Transverse colon (tissue), 4 donors: ENCODE data around the gene SLC6A18. TPM values are rescaled to one million over a fixed set of nuclear protein-coding genes. Genes with fewer than 3 reads are reported as not detected.

Source experiments
- DNase-seq: peaks from one replicate; pipeline ENCODE4 v3.0.0-alpha.2; 2019
- H3K27ac ChIP-seq, 4 donors: fragments of 200-600 bp; sonication (generic); 2 replicates each; pipeline ENCODE4 v1.5.1; 2016 to 2018; ENCODE audit warnings: inconsistent platforms in 4 of 4
- H3K27me3 ChIP-seq: fragments of 200-600 bp; sonication (generic); 2 replicates; pipeline ENCODE4 v1.5.1; 2017; ENCODE audit warnings: inconsistent platforms
- H3K36me3 ChIP-seq, 4 donors: fragments of 200-600 bp; sonication (generic); 2 replicates each; pipeline ENCODE4 v1.5.1; 2017 to 2019; ENCODE audit warnings: inconsistent platforms in 4 of 4
- H3K4me1 ChIP-seq, 4 donors: fragments of 200-600 bp; sonication (generic); 2 replicates each; pipeline ENCODE4 v1.5.1; 2017 to 2020; ENCODE audit warnings: inconsistent platforms in 4 of 4
- H3K4me3 ChIP-seq, 4 donors: fragments of 200-600 bp; sonication (generic); 1 replicate in 1 of 4; 2 replicates in 3 of 4; pipeline versions ENCODE4 v1.5.1 to v1.6.1; 2017 to 2019; ENCODE audit warnings: inconsistent platforms in 4 of 4
- H3K9me3 ChIP-seq, 2 donors: fragments of 200-600 bp; sonication (generic); 2 replicates each; pipeline ENCODE4 v1.5.1; 2017 to 2019; ENCODE audit warnings: inconsistent platforms in 2 of 2
- EP300 ChIP-seq: sonication (generic); formaldehyde crosslinking; IDR thresholded peaks from one replicate; pipeline ENCODE4 v1.6.1; 2017; ENCODE audit warnings: antibody characterized with exemption, low read depth
- POLR2A ChIP-seq: fragments of 450-650 bp; IDR thresholded peaks from one replicate; pipeline ENCODE4 v1.6.1; 2016; ENCODE audit warnings: antibody characterized with exemption, mild to moderate bottlenecking, moderate library complexity
- POLR2AphosphoS5 ChIP-seq, 3 donors: sonication (generic); formaldehyde crosslinking; IDR thresholded peaks; one replicate each; pipeline ENCODE4 v1.6.1; 2016; ENCODE audit warnings: antibody characterized with exemption in 3 of 3
- WGBS, 2 donors: methylation state at CpG; one replicate each; pipeline ENCODE4 v1.1.5; 2018; ENCODE audit warnings: low coverage in 1 of 2; 5-methylcytosine and 5-hydroxymethylcytosine counted together
- in situ Hi-C, 4 donors: fragments of 200-750 bp; cut with MboI; loops; one replicate each; pipeline versions ENCODE4 v1.15.0 to v1.15.1; 2017; ENCODE audit warnings: low sequenced_read_pairs in 3 of 4, low pct_ligation_motif_present in 1 of 4, low pct_unique_long_range_greater_than_20kb in 1 of 4
- intact Hi-C: fragments of 100-400 bp; cut with DNase I; formaldehyde crosslinking; loops from one replicate; pipeline ENCODE4 v1.15.1; 2023; ENCODE audit warnings: low total_unique reads
- total RNA-seq, 4 donors: library from RNA; depleted of rRNA; stranded (reverse); fragments of >200 nt; gene quantifications; one replicate each; pipeline ENCODE4 v1.1.0, GENCODE V29; 2016
- TF ChIP-seq, protein P1 (sequence below), 5 experiments: fragments of 200-600 bp in 3 of 5; fragments of 450-650 bp in 2 of 5; sonication (generic) in 3 of 5; IDR thresholded peaks; 1 replicate in 2 of 5; 2 replicates in 3 of 5; pipeline ENCODE4 v1.5.1; 2016 to 2017; ENCODE audit warnings: antibody characterized with exemption in 5 of 5, inconsistent platforms in 3 of 5, mild to moderate bottlenecking in 2 of 5, moderate library complexity in 1 of 5

SLC6A18 gene
- total RNA-seq, 4 donors from 2014 or later, result not detected

DNA sequence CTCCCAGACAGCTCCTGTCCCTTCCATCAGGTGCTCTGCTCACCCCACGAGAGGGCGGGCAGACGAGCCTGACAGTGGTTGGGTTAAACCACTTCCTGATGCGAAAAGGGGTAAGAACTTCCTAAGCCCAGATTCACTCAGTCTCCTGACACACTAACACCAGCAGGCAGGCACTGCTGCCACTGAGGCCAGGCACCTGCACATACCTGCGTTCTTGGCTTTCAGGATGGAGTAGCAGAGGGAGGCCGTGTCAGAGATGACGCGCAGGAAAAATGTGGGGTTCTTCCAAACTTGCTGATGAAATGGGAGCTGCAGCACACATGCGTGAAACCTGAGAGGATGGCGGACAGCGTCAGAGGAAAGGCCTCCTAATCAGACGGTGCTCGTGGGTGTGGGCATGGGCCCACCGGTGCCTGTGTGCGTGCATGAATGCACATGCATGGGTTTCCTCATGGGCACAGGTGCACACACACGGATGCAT, 29.9 kb downstream of the SLC6A18 start:
- intact Hi-C loops, result no loop called here
- DNase-seq, result no peak
- H3K4me3 ChIP-seq, result no peak overlapping the region
- no peak overlapping the region for H3K27ac ChIP-seq
- peaks cover 0 to 7% (median 2%) of the 10 kb centered on the region in 4 donors for H3K4me1 ChIP-seq
- 65 to 78% methylated on average over 8 to 15 of the region's 16 CpGs for WGBS, 2 donors
- no peaks in the 10 kb centered on the region for H3K27me3 ChIP-seq
- TF ChIP-seq, protein P1, sequence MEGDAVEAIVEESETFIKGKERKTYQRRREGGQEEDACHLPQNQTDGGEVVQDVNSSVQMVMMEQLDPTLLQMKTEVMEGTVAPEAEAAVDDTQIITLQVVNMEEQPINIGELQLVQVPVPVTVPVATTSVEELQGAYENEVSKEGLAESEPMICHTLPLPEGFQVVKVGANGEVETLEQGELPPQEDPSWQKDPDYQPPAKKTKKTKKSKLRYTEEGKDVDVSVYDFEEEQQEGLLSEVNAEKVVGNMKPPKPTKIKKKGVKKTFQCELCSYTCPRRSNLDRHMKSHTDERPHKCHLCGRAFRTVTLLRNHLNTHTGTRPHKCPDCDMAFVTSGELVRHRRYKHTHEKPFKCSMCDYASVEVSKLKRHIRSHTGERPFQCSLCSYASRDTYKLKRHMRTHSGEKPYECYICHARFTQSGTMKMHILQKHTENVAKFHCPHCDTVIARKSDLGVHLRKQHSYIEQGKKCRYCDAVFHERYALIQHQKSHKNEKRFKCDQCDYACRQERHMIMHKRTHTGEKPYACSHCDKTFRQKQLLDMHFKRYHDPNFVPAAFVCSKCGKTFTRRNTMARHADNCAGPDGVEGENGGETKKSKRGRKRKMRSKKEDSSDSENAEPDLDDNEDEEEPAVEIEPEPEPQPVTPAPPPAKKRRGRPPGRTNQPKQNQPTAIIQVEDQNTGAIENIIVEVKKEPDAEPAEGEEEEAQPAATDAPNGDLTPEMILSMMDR (IDR thresholded peaks at IDR 0.05), result no peak
- no peak for TF ChIP-seq EP300
- in situ Hi-C loops, result no loop called here
- no peaks in the 10 kb centered on the region for H3K36me3 ChIP-seq
- no peaks in the 10 kb centered on the region for H3K9me3 ChIP-seq

DNA sequence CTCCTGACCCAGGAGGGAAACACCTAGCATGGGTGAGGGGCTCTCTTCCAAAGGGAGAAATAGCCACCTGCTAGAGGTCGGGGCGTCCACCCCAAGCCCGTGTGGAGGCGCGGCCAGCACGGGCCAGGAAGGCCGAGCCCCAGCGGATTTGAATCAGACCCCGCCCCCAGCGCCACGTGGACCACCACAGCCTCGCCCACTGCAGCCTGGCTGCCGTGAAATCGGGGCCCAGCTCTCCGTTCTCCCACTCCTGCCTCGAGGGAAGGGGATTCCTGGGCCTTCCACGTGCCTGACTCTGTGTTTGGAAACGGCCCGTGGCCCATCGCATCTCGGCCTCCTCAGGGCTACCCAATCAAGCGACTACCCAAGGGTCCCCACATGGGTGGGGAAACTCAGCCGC, 31.6 kb downstream of the SLC6A18 start:
- Histone ChIP-seq H3K4me3 (no peak overlapping the region), H3K27ac (no peak overlapping the region), H3K9me3 (no peaks in the 10 kb centered on the region), H3K36me3 (no peaks in the 10 kb centered on the region), H3K27me3 (no peaks in the 10 kb centered on the region), H3K4me1 (no peaks in the 10 kb centered on the region)
- TF ChIP-seq POLR2AphosphoS5 (IDR thresholded peaks at IDR 0.05) (no peak), EP300 (no peak), POLR2A (no peak)
- TF ChIP-seq, protein P1 (IDR thresholded peaks at IDR 0.05), result no peak
- in situ Hi-C loops (no loop called here), intact Hi-C loops (no loop called here)
- 84% methylated on average over 23 of the region's 23 CpGs; no CpG with 5 or more reads in 1 of the 2 donors for WGBS, 2 donors
- no peak for DNase-seq

DNA sequence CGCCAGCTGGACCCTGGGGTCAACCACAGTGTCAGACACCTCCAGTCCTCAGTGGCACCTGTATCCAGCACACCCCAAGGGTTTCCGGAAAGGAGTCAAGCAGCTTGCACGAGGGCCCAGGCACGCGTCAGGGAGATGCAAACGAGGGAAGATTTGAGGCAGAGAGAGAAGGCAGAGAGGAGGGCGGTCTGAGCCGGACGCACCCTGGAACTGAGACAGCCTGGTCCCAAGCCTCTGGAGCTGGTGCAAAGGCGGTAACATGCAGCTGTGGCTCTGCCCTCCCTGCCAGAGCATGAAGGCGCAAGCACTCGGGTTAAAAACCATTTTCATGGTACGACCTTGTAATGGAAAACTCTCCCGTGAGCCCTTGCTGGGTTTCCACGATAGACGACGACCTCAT, 32.2 kb downstream of the SLC6A18 start:
- Histone ChIP-seq H3K4me3 (no peak overlapping the region), H3K36me3 (no peaks in the 10 kb centered on the region), H3K27ac (no peak overlapping the region), H3K4me1 (no peaks in the 10 kb centered on the region), H3K9me3 (no peaks in the 10 kb centered on the region), H3K27me3 (no peaks in the 10 kb centered on the region)
- TF ChIP-seq POLR2A, result no peak
- TF ChIP-seq, protein P1 (IDR thresholded peaks at IDR 0.05), result no peak
- TF ChIP-seq POLR2AphosphoS5 (IDR thresholded peaks at IDR 0.05), result no peak
- no peak for TF ChIP-seq EP300
- in situ Hi-C loops (no loop called here), intact Hi-C loops (no loop called here)
- WGBS, 2 donors, result 82% methylated on average over 17 of the region's 17 CpGs; no CpG with 5 or more reads in 1 of the 2 donors
- no peak for DNase-seq

DNA sequence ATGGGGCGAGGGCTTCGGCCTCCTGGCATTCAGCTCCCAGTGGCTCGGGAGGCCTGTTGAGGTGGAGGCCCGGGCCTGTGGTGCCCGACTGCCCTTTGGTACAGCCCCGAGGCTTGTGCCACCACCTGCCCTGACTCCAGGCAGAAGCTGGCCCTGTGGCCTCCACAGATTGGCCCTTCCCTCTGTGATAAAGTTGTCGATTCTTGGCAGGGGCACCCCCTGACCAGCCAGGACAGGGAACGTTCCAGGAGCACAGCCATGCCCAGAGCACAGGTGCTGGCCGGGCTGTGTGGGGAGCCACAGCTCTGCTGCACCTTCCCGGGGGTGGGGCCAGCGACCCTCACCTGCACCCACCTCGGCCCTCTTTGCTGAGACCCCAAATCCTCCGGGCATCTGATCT, 32.7 kb downstream of the SLC6A18 start:
- H3K27me3 ChIP-seq, result no peaks in the 10 kb centered on the region
- 81% methylated on average over 12 of the region's 13 CpGs; no CpG with 5 or more reads in 1 of the 2 donors for WGBS, 2 donors
- H3K27ac ChIP-seq, result no peak overlapping the region
- no peak for DNase-seq
- H3K9me3 ChIP-seq, result no peaks in the 10 kb centered on the region
- TF ChIP-seq EP300, result no peak
- TF ChIP-seq, protein P1 (IDR thresholded peaks at IDR 0.05), result no peak
- no peak for TF ChIP-seq POLR2AphosphoS5 (IDR thresholded peaks at IDR 0.05)
- no peak for TF ChIP-seq POLR2A
- intact Hi-C loops (no loop called here), in situ Hi-C loops (no loop called here)
- H3K36me3 ChIP-seq, result no peaks in the 10 kb centered on the region
- no peak overlapping the region for H3K4me3 ChIP-seq
- H3K4me1 ChIP-seq, result no peaks in the 10 kb centered on the region
